CD14-positive monocyte (primary cell): Measurements from ENCODE around the gene OR51A7. TPM values are rescaled to one million over a fixed set of nuclear protein-coding genes. Genes with fewer than 3 reads are reported as not detected.

Experiments
- DNase-seq, 3 donors: peaks; one replicate each; pipeline ENCODE4 v3.0.0-alpha.2; 2011 to 2022
- H2AFZ ChIP-seq: 2 replicates; pipeline ENCODE4 v1.6.0; 2012; ENCODE audit warnings: mild to moderate bottlenecking, low read depth, low read length, inconsistent platforms; ENCODE audit not compliant: insufficient read depth, poor library complexity, severe bottlenecking
- H3K27ac ChIP-seq, 2 donors: 1 replicate in 1 of 2; 2 replicates in 1 of 2; pipeline ENCODE4 v1.5.1; 2012 to 2013; ENCODE audit warnings: low read length in 2 of 2, control low read depth in 1 of 2, inconsistent platforms in 1 of 2, low read depth in 1 of 2, mild to moderate bottlenecking in 1 of 2
- H3K27me3 ChIP-seq, 2 donors: one replicate each; pipeline versions ENCODE4 v1.6.0 to v1.6.1; 2011 to 2013; ENCODE audit warnings: low read length in 2 of 2; ENCODE audit not compliant: control insufficient read depth in 2 of 2, insufficient read depth in 2 of 2
- H3K36me3 ChIP-seq, 2 donors: replicated peaks in 1 of 2; 1 replicate in 1 of 2; 2 replicates in 1 of 2; pipeline versions ENCODE4 v1.5.1 to v1.6.1; 2012 to 2013; ENCODE audit warnings: low read length in 2 of 2, control low read depth in 1 of 2, inconsistent platforms in 1 of 2, mild to moderate bottlenecking in 1 of 2; ENCODE audit not compliant: insufficient read depth in 2 of 2, control insufficient read depth in 1 of 2
- H3K4me1 ChIP-seq, 2 donors: 1 replicate in 1 of 2; 2 replicates in 1 of 2; pipeline versions ENCODE4 v1.5.1 to v1.6.1; 2012 to 2013; ENCODE audit warnings: low read length in 2 of 2, control low read depth in 1 of 2, inconsistent platforms in 1 of 2, mild to moderate bottlenecking in 1 of 2, moderate library complexity in 1 of 2; ENCODE audit not compliant: insufficient read depth in 2 of 2, control insufficient read depth in 1 of 2
- H3K4me2 ChIP-seq: replicated peaks from 2 replicates; pipeline ENCODE3; 2012; ENCODE audit warnings: low read length, moderate library complexity, mild to moderate bottlenecking; ENCODE audit not compliant: poor library complexity, severe bottlenecking; ENCODE audit errors: extremely low read depth
- H3K4me3 ChIP-seq, 3 experiments: fragments of 200-600 bp in 1 of 3; sonication (generic) in 1 of 3; replicated peaks in 1 of 3; 1 replicate in 2 of 3; 2 replicates in 1 of 3; pipeline ENCODE4 v1.5.1; 2011 to 2013; ENCODE audit warnings: low read length in 3 of 3, mild to moderate bottlenecking in 3 of 3, control low read depth in 2 of 3, low read depth in 2 of 3, inconsistent platforms in 1 of 3, moderate library complexity in 1 of 3
- H3K79me2 ChIP-seq: 2 replicates; pipeline ENCODE4 v1.6.0; 2012; ENCODE audit warnings: mild to moderate bottlenecking, control low read depth, inconsistent platforms, low read length, moderate library complexity; ENCODE audit not compliant: insufficient read depth
- H3K9ac ChIP-seq: 2 replicates; pipeline ENCODE4 v1.6.0; 2017; ENCODE audit warnings: low read length, mild to moderate bottlenecking; ENCODE audit not compliant: insufficient read depth, poor library complexity, severe bottlenecking
- H3K9me3 ChIP-seq, 2 donors: replicated peaks in 1 of 2; 1 replicate in 1 of 2; 2 replicates in 1 of 2; pipeline versions ENCODE4 v1.5.1 to v1.6.1; 2012 to 2013; ENCODE audit warnings: low read length in 2 of 2, control low read depth in 1 of 2; ENCODE audit not compliant: control insufficient read depth in 1 of 2, insufficient read depth in 1 of 2
- H4K20me1 ChIP-seq: 2 replicates; pipeline ENCODE4 v1.6.0; 2012; ENCODE audit warnings: mild to moderate bottlenecking, low read length, control low read depth, moderate library complexity; ENCODE audit not compliant: insufficient read depth
- H3K27ac Mint-ChIP-seq, 7 donors: one replicate each; pipeline ENCODE4 v1.8.0; 2020; ENCODE audit warnings: mild to moderate bottlenecking in 7 of 7, mixed read lengths in 7 of 7, moderate library complexity in 6 of 7, inconsistent platforms in 2 of 7
- H3K27me3 Mint-ChIP-seq, 3 donors: one replicate each; pipeline ENCODE4 v1.8.0; 2021 to 2022; ENCODE audit warnings: low read depth in 3 of 3, mild to moderate bottlenecking in 3 of 3, mixed read lengths in 3 of 3, moderate library complexity in 3 of 3, inconsistent platforms in 1 of 3
- H3K36me3 Mint-ChIP-seq, 2 donors: one replicate each; pipeline ENCODE4 v1.8.0; 2020; ENCODE audit warnings: mixed read lengths in 2 of 2, inconsistent platforms in 1 of 2, mild to moderate bottlenecking in 1 of 2
- H3K4me1 Mint-ChIP-seq: one replicate; pipeline ENCODE4 v1.8.0; 2020; ENCODE audit warnings: mild to moderate bottlenecking, mixed read lengths
- H3K4me3 Mint-ChIP-seq, 2 donors: one replicate each; pipeline ENCODE4 v1.8.0; 2020; ENCODE audit warnings: mild to moderate bottlenecking in 2 of 2, mixed read lengths in 2 of 2, moderate library complexity in 1 of 2
- H3K9me3 Mint-ChIP-seq, 7 donors: one replicate each; pipeline ENCODE4 v1.8.0; 2020 to 2022; ENCODE audit warnings: mixed read lengths in 7 of 7, mild to moderate bottlenecking in 6 of 7, moderate library complexity in 6 of 7, inconsistent platforms in 2 of 7
- CTCF ChIP-seq: fragments of 200-600 bp; IDR thresholded peaks from one replicate; pipeline ENCODE4 v1.8.0; 2022; ENCODE audit warnings: antibody characterized with exemption, mild to moderate bottlenecking
- WGBS: methylation state at CpG from one replicate; pipeline ENCODE4 v1.1.5; 2013; ENCODE audit warnings: missing lambda C conversion rate; ENCODE audit not compliant: insufficient coverage; 5-methylcytosine and 5-hydroxymethylcytosine counted together
- intact Hi-C, 2 donors: fragments of 100-400 bp; cut with micrococcal nuclease; formaldehyde crosslinking; loops; one replicate each; pipeline versions ENCODE4 v1.15.0 to v1.15.1; 2023
- polyA plus RNA-seq, 3 donors: library from polyadenylated mRNA; depleted of rRNA in 1 of 3; unstranded in 2 of 3; stranded (reverse) in 1 of 3; fragments of 300-500 nt in 2 of 3; fragments of >200 nt in 1 of 3; fragmentation: Illumina TruSeq in 2 of 3; gene quantifications; 1 replicate in 2 of 3; 2 replicates in 1 of 3; pipeline ENCODE4 v1.2.3, GENCODE V29; 2012 to 2021

The OR51A7 gene
- polyA plus RNA-seq, 3 donors: not detected

DNA sequence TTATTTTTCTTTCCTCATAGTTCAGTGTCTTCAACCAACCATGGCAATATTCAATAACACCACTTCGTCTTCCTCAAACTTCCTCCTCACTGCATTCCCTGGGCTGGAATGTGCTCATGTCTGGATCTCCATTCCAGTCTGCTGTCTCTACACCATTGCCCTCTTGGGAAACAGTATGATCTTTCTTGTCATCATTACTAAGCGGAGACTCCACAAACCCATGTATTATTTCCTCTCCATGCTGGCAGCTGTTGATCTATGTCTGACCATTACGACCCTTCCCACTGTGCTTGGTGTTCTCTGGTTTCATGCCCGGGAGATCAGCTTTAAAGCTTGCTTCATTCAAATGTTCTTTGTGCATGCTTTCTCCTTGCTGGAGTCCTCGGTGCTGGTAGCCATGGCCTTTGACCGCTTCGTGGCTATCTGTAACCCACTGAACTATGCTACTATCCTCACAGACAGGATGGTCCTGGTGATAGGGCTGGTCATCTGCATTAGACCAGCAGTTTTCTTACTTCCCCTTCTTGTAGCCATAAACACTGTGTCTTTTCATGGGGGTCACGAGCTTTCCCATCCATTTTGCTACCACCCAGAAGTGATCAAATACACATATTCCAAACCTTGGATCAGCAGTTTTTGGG, 21.6 kb upstream of the OR51A7 start, which contains the start of gene OR51T1:
OR51T1 (plus strand) TSS at position 41 of the 641 bp plus-strand sequence; CDS start at position 41, 0 bp downstream.
- 94% methylated on average over 7 of the region's 8 CpGs for WGBS
- no peak within 1 kb of the TSS for H3K4me3 ChIP-seq
- Mint-ChIP-seq H3K4me3 (no peak within 1 kb of the TSS), H3K4me1 (no peaks in the 10 kb centered on the region), H3K27ac (no peak within 1 kb of the TSS), H3K9me3 (peaks cover 0 to 2% (median 0%) of the 10 kb centered on the region in 7 donors), H3K36me3 (no peaks in the 10 kb centered on the region), H3K27me3 (peaks cover 0 to 3% (median 0%) of the 10 kb centered on the region in 3 donors)
- no peak for TF ChIP-seq CTCF
- H3K27ac ChIP-seq: no peak within 1 kb of the TSS
- intact Hi-C loops: no loop called here
- no peaks in the 10 kb centered on the region for H3K9me3 ChIP-seq
- H3K4me1 ChIP-seq: no peaks in the 10 kb centered on the region
- DNase-seq: no peak
- no peaks in the 10 kb centered on the region for H3K79me2 ChIP-seq
- H3K4me2 ChIP-seq: no peak within 1 kb of the TSS
- no peaks in the 10 kb centered on the region for H3K36me3 ChIP-seq
- no peaks in the 10 kb centered on the region for H4K20me1 ChIP-seq
- no peak within 1 kb of the TSS for H3K9ac ChIP-seq
- H2AFZ ChIP-seq: no peak within 1 kb of the TSS
- no peaks in the 10 kb centered on the region for H3K27me3 ChIP-seq

GRCh38 chr11:4882543-4882942, 21.0 kb upstream of the OR51A7 start:
- intact Hi-C loops: no loop called here
- Histone ChIP-seq H3K4me2 (no peak overlapping the region), H3K27me3 (no peaks in the 10 kb centered on the region), H3K9ac (no peak overlapping the region), H4K20me1 (no peaks in the 10 kb centered on the region), H2AFZ (no peak overlapping the region), H3K4me1 (no peaks in the 10 kb centered on the region), H3K36me3 (no peaks in the 10 kb centered on the region), H3K9me3 (no peaks in the 10 kb centered on the region), H3K27ac (no peak overlapping the region), H3K4me3 (no peak overlapping the region), H3K79me2 (no peaks in the 10 kb centered on the region)
- 85% methylated on average over 4 of the region's 5 CpGs for WGBS
- DNase-seq: no peak
- no peak overlapping the region for H3K4me3 Mint-ChIP-seq
- TF ChIP-seq CTCF: no peak
- H3K9me3 Mint-ChIP-seq: peaks cover 0 to 2% (median 0%) of the 10 kb centered on the region in 7 donors
- no peak overlapping the region for H3K27ac Mint-ChIP-seq
- H3K4me1 Mint-ChIP-seq: no peaks in the 10 kb centered on the region
- H3K36me3 Mint-ChIP-seq: no peaks in the 10 kb centered on the region
- peaks cover 0 to 3% (median 0%) of the 10 kb centered on the region in 3 donors for H3K27me3 Mint-ChIP-seq
